Uterus (tissue), 4 donors: ENCODE data around the gene C1QTNF1. TPM values are rescaled to one million over a fixed set of nuclear protein-coding genes. Genes with fewer than 3 reads are reported as not detected.

ENCODE experiments used
- DNase-seq, 2 donors: peaks; one replicate each; pipeline ENCODE4 v3.0.0-alpha.2; 2019 to 2020
- H3K27ac ChIP-seq, 2 donors: fragments of 200-600 bp; sonication (generic); 1 replicate in 1 of 2; 2 replicates in 1 of 2; pipeline ENCODE4 v1.5.1; 2016 to 2018
- H3K27me3 ChIP-seq, 2 donors: fragments of 200-600 bp; sonication (generic); one replicate each; pipeline ENCODE4 v1.5.1; 2018 to 2019; ENCODE audit warnings: control low read depth in 1 of 2
- H3K36me3 ChIP-seq, 2 donors: fragments of 200-600 bp; sonication (generic); one replicate each; pipeline ENCODE4 v1.5.1; 2019; ENCODE audit warnings: control low read depth in 1 of 2
- H3K4me1 ChIP-seq, 2 donors: fragments of 200-600 bp; sonication (generic); one replicate each; pipeline ENCODE4 v1.5.1; 2018 to 2019; ENCODE audit warnings: control low read depth in 1 of 2
- H3K4me3 ChIP-seq, 2 donors: fragments of 200-600 bp; sonication (generic); 1 replicate in 1 of 2; 2 replicates in 1 of 2; pipeline ENCODE4 v1.5.1; 2018 to 2019; ENCODE audit warnings: mild to moderate bottlenecking in 1 of 2
- H3K9me3 ChIP-seq, 2 donors: fragments of 200-600 bp; sonication (generic); one replicate each; pipeline ENCODE4 v1.5.1; 2019; ENCODE audit warnings: control low read depth in 1 of 2
- CTCF ChIP-seq, 4 experiments: fragments of 200-600 bp in 2 of 4; fragments of 450-650 bp in 2 of 4; sonication (generic) in 2 of 4; IDR thresholded peaks; one replicate each; pipeline ENCODE4 v1.5.1; 2016 to 2019; ENCODE audit warnings: antibody characterized with exemption in 4 of 4, mild to moderate bottlenecking in 2 of 4, moderate library complexity in 1 of 4
- POLR2A ChIP-seq, 2 donors: fragments of 450-650 bp; IDR thresholded peaks; one replicate each; pipeline ENCODE4 v1.6.1; 2016; ENCODE audit warnings: antibody characterized with exemption in 2 of 2, mild to moderate bottlenecking in 1 of 2, moderate library complexity in 1 of 2
- intact Hi-C: fragments of 100-400 bp; cut with DNase I; formaldehyde crosslinking; loops from one replicate; pipeline ENCODE4 v1.15.1; 2023; ENCODE audit warnings: low total_unique reads
- total RNA-seq, 4 donors: library from RNA; depleted of rRNA in 3 of 4; stranded (reverse); fragments of >200 nt in 3 of 4; gene quantifications; one replicate each; pipeline versions ENCODE4 v1.1.0 to v1.2.4, GENCODE V29; 2014 to 2023
- donor health status: DM: yes; HTN: yes; CAD: no.

C1QTNF1 gene
- total RNA-seq, 4 donors from 2014 or later, result 2.9 to 80.8 (median 39.6) TPM

GRCh38 chr17:79088997-79089328, 65.0 kb downstream of the C1QTNF1 start:
- Histone ChIP-seq H3K4me1 (no peaks in the 10 kb centered on the region), H3K9me3 (no peaks in the 10 kb centered on the region), H3K27ac (no peak overlapping the region), H3K27me3 (no peaks in the 10 kb centered on the region), H3K4me3 (no peak overlapping the region), H3K36me3 (no peaks in the 10 kb centered on the region)
- intact Hi-C loops, result loop anchor here (5.0 kb wide), 2 partner anchors 303 to 618 kb away; no protein-coding TSS in a partner anchor
- no peak for DNase-seq
- no peak for TF ChIP-seq POLR2A (IDR thresholded peaks at IDR 0.05)
- no peak for TF ChIP-seq CTCF (IDR thresholded peaks at IDR 0.05)

- H3K36me3 ChIP-seq, result no peaks in the 10 kb centered on the region
- H3K27ac ChIP-seq, result no peak overlapping the region
- TF ChIP-seq CTCF (IDR thresholded peaks at IDR 0.05) (no peak), POLR2A (IDR thresholded peaks at IDR 0.05) (no peak)
- no peaks in the 10 kb centered on the region for H3K4me1 ChIP-seq
- H3K4me3 ChIP-seq, result no peak overlapping the region
- intact Hi-C loops, result loop anchor here (5.0 kb wide), 2 partner anchors 302 to 617 kb away; no protein-coding TSS in a partner anchor
- no peaks in the 10 kb centered on the region for H3K27me3 ChIP-seq
- no peaks in the 10 kb centered on the region for H3K9me3 ChIP-seq
- DNase-seq, result no peak
Measured at GRCh38 chr17:79089720-79090442, 65.9 kb downstream of the C1QTNF1 start.

DNA sequence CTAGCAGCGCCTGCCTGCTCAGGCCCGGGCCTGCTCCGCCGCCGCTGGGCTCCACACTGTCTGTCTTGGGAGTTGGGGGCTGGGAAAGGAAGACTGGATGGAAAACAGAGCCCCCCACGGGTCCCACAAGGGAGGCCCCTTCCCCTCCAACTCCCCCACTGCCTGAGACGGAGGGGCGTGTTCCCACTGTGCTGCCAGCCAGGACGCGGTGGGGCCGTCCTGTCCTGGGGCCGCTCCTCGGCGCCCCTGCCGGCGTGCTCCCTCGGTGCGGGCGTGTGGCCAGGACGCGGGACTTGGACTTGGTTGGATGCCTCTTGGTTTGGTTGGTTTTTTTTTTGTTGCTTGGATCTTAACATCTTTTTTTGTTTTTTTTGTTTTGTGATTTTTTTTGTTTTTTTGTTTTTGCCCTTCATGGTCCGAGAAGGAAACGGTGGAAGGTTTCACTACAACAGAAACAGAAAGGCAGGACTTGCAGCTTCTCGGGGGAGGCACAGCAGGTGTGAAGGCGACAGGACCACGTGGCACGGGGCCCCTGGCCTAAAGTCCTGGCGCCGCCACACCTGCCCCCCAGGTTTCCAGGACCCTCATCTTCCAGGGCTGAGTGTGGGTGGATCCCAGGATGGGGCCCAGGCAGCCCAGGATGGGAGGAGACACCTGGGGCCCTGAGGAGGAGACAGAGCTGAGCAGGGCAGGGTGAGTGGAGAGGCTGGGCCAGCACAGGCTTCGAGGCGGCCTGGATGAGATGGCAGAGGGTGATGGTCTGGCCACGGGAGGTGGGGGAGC, 66.7 kb downstream of the C1QTNF1 start:
- Histone ChIP-seq H3K4me1 (no peaks in the 10 kb centered on the region), H3K27me3 (no peaks in the 10 kb centered on the region), H3K36me3 (no peaks in the 10 kb centered on the region), H3K27ac (no peak overlapping the region), H3K9me3 (no peaks in the 10 kb centered on the region), H3K4me3 (no peak overlapping the region)
- peak in 1 of 2 donors; percentile 44 for DNase-seq
- TF ChIP-seq POLR2A (IDR thresholded peaks at IDR 0.05) (no peak), CTCF (IDR thresholded peaks at IDR 0.05) (peak in 1 of 4 experiments; percentile 31)
- intact Hi-C loops, result no loop called here

DNA sequence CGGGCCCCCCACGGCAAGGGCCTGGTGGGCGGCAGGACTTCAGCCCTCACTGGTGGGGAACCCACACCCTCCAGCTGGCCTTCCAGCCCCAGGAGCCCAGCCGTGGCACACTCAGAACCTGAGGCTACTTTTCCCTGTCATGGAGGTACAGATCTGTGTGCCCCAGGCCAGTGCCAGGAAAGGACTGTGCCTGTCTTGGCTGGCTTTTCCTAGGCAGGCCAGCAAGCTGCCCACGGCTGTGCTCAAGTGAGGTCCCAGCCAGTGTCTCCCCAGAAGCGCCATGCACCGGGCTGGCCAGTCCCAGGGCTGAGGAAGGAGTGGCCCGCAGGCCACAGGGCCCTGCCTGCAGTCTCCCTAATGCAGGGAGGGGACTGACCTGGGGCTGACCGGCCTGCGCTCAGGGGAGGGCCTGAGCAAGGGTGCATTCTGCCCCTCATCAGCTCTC, 67.3 kb downstream of the C1QTNF1 start:
- no peak overlapping the region for H3K27ac ChIP-seq
- no peaks in the 10 kb centered on the region for H3K4me1 ChIP-seq
- no peak for DNase-seq
- no peaks in the 10 kb centered on the region for H3K9me3 ChIP-seq
- H3K4me3 ChIP-seq, result no peak overlapping the region
- H3K27me3 ChIP-seq, result no peaks in the 10 kb centered on the region
- TF ChIP-seq CTCF (IDR thresholded peaks at IDR 0.05) (no peak), POLR2A (IDR thresholded peaks at IDR 0.05) (no peak)
- H3K36me3 ChIP-seq, result no peaks in the 10 kb centered on the region
- intact Hi-C loops, result no loop called here

- Histone ChIP-seq H3K4me3 (no peak overlapping the region), H3K27me3 (no peaks in the 10 kb centered on the region), H3K27ac (no peak overlapping the region), H3K9me3 (no peaks in the 10 kb centered on the region), H3K36me3 (no peaks in the 10 kb centered on the region), H3K4me1 (no peaks in the 10 kb centered on the region)
- no peak for DNase-seq
- intact Hi-C loops, result no loop called here
- TF ChIP-seq CTCF (IDR thresholded peaks at IDR 0.05), result no peak
- TF ChIP-seq POLR2A (IDR thresholded peaks at IDR 0.05), result no peak
Measured at GRCh38 chr17:79092567-79092966, 68.6 kb downstream of the C1QTNF1 start.
